Astrocyte (in vitro differentiated cells and primary cell): ENCODE results near the gene HPGDS. TPM values are rescaled to one million over a fixed set of nuclear protein-coding genes. Genes with fewer than 3 reads are reported as not detected.
A peak's percentile ranks its signal among the peaks of the same experiment; 100 is the strongest.

ENCODE experiments used
- DNase-seq: peaks from one replicate; pipeline ENCODE4 v3.0.0-alpha.2; 2010; ENCODE audit warnings: low read depth
- FAIRE-seq: peaks from 2 replicates; lab custom pipeline; 2011; peaks lifted over from hg19 to GRCh38; lab: Jason Lieb, UNC
- H2AFZ ChIP-seq: 2 replicates; pipeline ENCODE4 v1.6.0; 2012; ENCODE audit warnings: low read depth, low read length, inconsistent platforms
- H3K27ac ChIP-seq: 2 replicates; pipeline ENCODE4 v1.5.1; 2011; ENCODE audit warnings: low read depth, low read length, inconsistent platforms
- H3K27me3 ChIP-seq: 2 replicates; pipeline ENCODE4 v1.6.0; 2011; ENCODE audit warnings: low read length, inconsistent platforms; ENCODE audit not compliant: insufficient read depth
- H3K36me3 ChIP-seq: 2 replicates; pipeline ENCODE4 v1.5.1; 2011; ENCODE audit warnings: low read length, inconsistent platforms; ENCODE audit not compliant: insufficient read depth
- H3K4me1 ChIP-seq: 2 replicates; pipeline ENCODE4 v1.5.1; 2011; ENCODE audit warnings: low read length, inconsistent platforms; ENCODE audit not compliant: insufficient read depth
- H3K4me2 ChIP-seq: 2 replicates; pipeline ENCODE4 v1.6.0; 2012; ENCODE audit warnings: low read length, inconsistent platforms
- H3K4me3 ChIP-seq: 2 replicates; pipeline ENCODE4 v1.5.1; 2011; ENCODE audit warnings: low read depth, mild to moderate bottlenecking, low read length, inconsistent platforms; ENCODE audit not compliant: insufficient read depth
- H3K79me2 ChIP-seq: 2 replicates; pipeline ENCODE4 v1.6.0; 2012; ENCODE audit warnings: mild to moderate bottlenecking, low read length, inconsistent platforms; ENCODE audit not compliant: insufficient read depth
- H3K9ac ChIP-seq: 2 replicates; pipeline ENCODE4 v1.6.0; 2012; ENCODE audit warnings: mild to moderate bottlenecking, low read length, inconsistent platforms
- H3K9me3 ChIP-seq: 2 replicates; pipeline ENCODE4 v1.5.1; 2012; ENCODE audit warnings: low read depth, mild to moderate bottlenecking, low read length, inconsistent platforms; ENCODE audit not compliant: insufficient read depth
- H4K20me1 ChIP-seq: 2 replicates; pipeline ENCODE4 v1.6.0; 2012; ENCODE audit warnings: low read length, inconsistent platforms; ENCODE audit not compliant: insufficient read depth
- H3K27ac Mint-ChIP-seq: one replicate; pipeline ENCODE4 v1.8.0; 2021; ENCODE audit warnings: mild to moderate bottlenecking, mixed read lengths; ENCODE audit not compliant: unreplicated experiment
- H3K27me3 Mint-ChIP-seq: one replicate; pipeline ENCODE4 v1.8.0; 2021; ENCODE audit warnings: low read depth, mixed read lengths; ENCODE audit not compliant: unreplicated experiment
- H3K36me3 Mint-ChIP-seq: one replicate; pipeline ENCODE4 v1.8.0; 2021; ENCODE audit warnings: low read depth, mixed read lengths; ENCODE audit not compliant: unreplicated experiment
- H3K4me1 Mint-ChIP-seq: one replicate; pipeline ENCODE4 v1.8.0; 2021; ENCODE audit warnings: low read depth, mixed read lengths; ENCODE audit not compliant: unreplicated experiment
- H3K4me3 Mint-ChIP-seq: one replicate; pipeline ENCODE4 v1.8.0; 2021; ENCODE audit warnings: mild to moderate bottlenecking, moderate library complexity, mixed read lengths; ENCODE audit not compliant: unreplicated experiment
- H3K9me3 Mint-ChIP-seq: one replicate; pipeline ENCODE4 v1.8.0; 2021; ENCODE audit warnings: mild to moderate bottlenecking, mixed read lengths; ENCODE audit not compliant: unreplicated experiment
- EZH2 ChIP-seq: IDR thresholded peaks from 2 replicates; pipeline ENCODE4 v1.6.1; 2012; ENCODE audit warnings: mild to moderate bottlenecking, low read length, inconsistent platforms; ENCODE audit not compliant: insufficient read depth
- total RNA-seq: library from RNA; stranded (reverse); gene quantifications from 2 replicates; pipeline ENCODE4 v1.2.1, GENCODE V29; 2021
- TF ChIP-seq, protein P1 (sequence below): IDR thresholded peaks from 2 replicates; pipeline ENCODE4 v1.5.1; 2011; ENCODE audit warnings: low read depth, mild to moderate bottlenecking, inconsistent platforms, low read length, moderate library complexity; ENCODE audit not compliant: insufficient read depth

The HPGDS gene
- total RNA-seq, 1 donor from 2014 or later = not detected

DNA sequence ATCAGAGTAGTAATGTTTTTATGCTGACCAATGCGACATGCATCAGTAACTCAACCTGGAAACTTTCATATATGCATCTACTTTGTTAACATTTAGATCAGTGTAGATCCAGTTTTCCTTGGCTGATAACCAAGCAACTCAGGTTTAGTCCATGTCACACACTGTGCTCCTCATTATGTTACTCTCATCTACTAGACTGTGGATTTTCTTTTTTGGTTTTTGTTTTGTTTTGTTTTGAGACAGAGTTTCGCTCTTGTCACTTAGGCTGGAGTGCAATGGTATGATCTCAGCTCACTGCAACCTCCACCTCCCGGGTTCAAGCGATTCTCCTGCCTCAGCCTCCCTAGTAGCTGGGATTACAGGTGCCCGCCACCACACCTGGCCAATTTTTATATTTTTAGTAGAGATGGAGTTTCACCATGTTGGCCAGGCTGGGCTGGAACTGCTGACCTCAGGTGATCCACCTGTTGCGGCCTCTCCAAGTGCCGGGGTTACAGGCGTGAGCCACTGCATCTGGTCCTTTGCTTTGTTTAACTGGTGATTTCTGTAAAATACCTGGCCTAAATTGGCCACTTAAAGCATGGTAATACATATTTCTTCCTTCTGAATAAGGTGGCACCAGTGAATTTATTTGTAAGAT lies 86.4 kb downstream of the HPGDS start:
- no peak overlapping the region for H3K4me3 ChIP-seq
- no peak overlapping the region for H2AFZ ChIP-seq
- no peaks in the 10 kb centered on the region for H3K9me3 Mint-ChIP-seq
- no peak for TF ChIP-seq EZH2
- TF ChIP-seq, protein P1, sequence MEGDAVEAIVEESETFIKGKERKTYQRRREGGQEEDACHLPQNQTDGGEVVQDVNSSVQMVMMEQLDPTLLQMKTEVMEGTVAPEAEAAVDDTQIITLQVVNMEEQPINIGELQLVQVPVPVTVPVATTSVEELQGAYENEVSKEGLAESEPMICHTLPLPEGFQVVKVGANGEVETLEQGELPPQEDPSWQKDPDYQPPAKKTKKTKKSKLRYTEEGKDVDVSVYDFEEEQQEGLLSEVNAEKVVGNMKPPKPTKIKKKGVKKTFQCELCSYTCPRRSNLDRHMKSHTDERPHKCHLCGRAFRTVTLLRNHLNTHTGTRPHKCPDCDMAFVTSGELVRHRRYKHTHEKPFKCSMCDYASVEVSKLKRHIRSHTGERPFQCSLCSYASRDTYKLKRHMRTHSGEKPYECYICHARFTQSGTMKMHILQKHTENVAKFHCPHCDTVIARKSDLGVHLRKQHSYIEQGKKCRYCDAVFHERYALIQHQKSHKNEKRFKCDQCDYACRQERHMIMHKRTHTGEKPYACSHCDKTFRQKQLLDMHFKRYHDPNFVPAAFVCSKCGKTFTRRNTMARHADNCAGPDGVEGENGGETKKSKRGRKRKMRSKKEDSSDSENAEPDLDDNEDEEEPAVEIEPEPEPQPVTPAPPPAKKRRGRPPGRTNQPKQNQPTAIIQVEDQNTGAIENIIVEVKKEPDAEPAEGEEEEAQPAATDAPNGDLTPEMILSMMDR = no peak
- H3K36me3 Mint-ChIP-seq = peaks cover 6% of the 10 kb centered on the region
- H3K79me2 ChIP-seq = no peaks in the 10 kb centered on the region
- no peak overlapping the region for H3K4me3 Mint-ChIP-seq
- H3K4me1 Mint-ChIP-seq = peaks cover 2% of the 10 kb centered on the region
- no peak overlapping the region for H3K27ac ChIP-seq
- H3K36me3 ChIP-seq = peaks cover 7% of the 10 kb centered on the region
- H4K20me1 ChIP-seq = no peaks in the 10 kb centered on the region
- H3K27ac Mint-ChIP-seq = no peak overlapping the region
- no peak overlapping the region for H3K9ac ChIP-seq
- FAIRE-seq (no peak), DNase-seq (no peak)
- H3K4me2 ChIP-seq = no peak overlapping the region
- no peaks in the 10 kb centered on the region for H3K4me1 ChIP-seq
- H3K27me3 Mint-ChIP-seq = no peaks in the 10 kb centered on the region
- H3K27me3 ChIP-seq = no peaks in the 10 kb centered on the region
- H3K9me3 ChIP-seq = no peaks in the 10 kb centered on the region

DNA sequence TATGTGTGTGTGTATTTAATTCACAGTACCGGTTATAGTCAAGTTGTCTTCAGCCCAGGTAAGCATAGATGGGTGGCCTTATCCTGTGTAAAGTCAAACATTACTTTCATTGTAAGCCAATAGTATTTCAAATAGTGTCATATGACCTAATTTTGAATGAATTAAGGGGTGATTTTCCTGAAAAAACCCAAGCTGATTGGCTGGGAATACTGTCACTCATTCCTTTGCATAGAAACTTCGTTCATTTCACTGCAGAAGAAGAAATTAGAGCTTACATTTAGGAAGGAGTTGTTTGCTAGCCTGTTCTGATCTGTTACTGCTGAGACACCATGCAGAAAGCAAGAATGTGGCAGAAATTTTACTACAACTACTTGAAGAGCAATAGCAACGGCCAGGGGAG lies 89.6 kb downstream of the HPGDS start:
- Mint-ChIP-seq H3K27me3 (no peaks in the 10 kb centered on the region), H3K27ac (no peak overlapping the region), H3K4me1 (peaks cover 2% of the 10 kb centered on the region), H3K4me3 (no peak overlapping the region), H3K9me3 (no peaks in the 10 kb centered on the region), H3K36me3 (peaks cover 8% of the 10 kb centered on the region)
- H3K4me3 ChIP-seq = no peak overlapping the region
- DNase-seq = peak; percentile 22
- no peaks in the 10 kb centered on the region for H3K4me1 ChIP-seq
- peaks cover 16% of the 10 kb centered on the region for H3K36me3 ChIP-seq
- TF ChIP-seq, protein P1 = no peak
- no peak for TF ChIP-seq EZH2
- FAIRE-seq = no peak
- H4K20me1 ChIP-seq = no peaks in the 10 kb centered on the region
- H3K9ac ChIP-seq = no peak overlapping the region
- H3K4me2 ChIP-seq = no peak overlapping the region
- H3K27ac ChIP-seq = no peak overlapping the region
- H3K9me3 ChIP-seq = no peaks in the 10 kb centered on the region
- H3K79me2 ChIP-seq = peaks cover under 1% of the 10 kb centered on the region
- no peak overlapping the region for H2AFZ ChIP-seq
- no peaks in the 10 kb centered on the region for H3K27me3 ChIP-seq

DNA sequence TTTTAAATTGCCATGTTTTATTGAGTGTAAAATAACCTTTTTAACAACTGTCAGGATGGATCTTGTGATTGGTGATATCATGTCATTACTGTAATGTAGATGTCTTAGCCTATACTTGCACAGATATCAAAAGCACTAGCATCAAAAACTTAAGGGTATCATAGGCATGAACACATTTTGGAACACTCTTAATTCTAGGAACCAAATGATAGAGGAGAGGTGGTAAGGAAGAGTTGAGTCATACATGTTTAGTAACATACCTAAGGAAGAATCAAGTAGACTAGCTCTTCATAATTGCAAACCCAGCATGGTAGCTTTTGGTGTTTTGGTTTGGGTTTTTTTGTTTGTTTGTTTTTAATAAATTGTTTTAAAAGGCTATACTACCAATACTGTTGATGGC lies 91.5 kb downstream of the HPGDS start:
- no peak overlapping the region for H3K4me3 Mint-ChIP-seq
- H3K27ac Mint-ChIP-seq = no peak overlapping the region
- H3K4me1 Mint-ChIP-seq = no peaks in the 10 kb centered on the region
- H3K4me1 ChIP-seq = no peaks in the 10 kb centered on the region
- TF ChIP-seq, protein P1 = no peak
- no peak for TF ChIP-seq EZH2
- H3K27ac ChIP-seq = no peak overlapping the region
- FAIRE-seq (no peak), DNase-seq (no peak)
- no peaks in the 10 kb centered on the region for H4K20me1 ChIP-seq
- peaks cover 2% of the 10 kb centered on the region for H3K79me2 ChIP-seq
- peaks cover 5% of the 10 kb centered on the region for H3K36me3 Mint-ChIP-seq
- H3K36me3 ChIP-seq = peaks cover 31% of the 10 kb centered on the region
- no peaks in the 10 kb centered on the region for H3K27me3 ChIP-seq
- H3K4me2 ChIP-seq = no peak overlapping the region
- H3K9me3 Mint-ChIP-seq = no peaks in the 10 kb centered on the region
- H2AFZ ChIP-seq = no peak overlapping the region
- H3K27me3 Mint-ChIP-seq = no peaks in the 10 kb centered on the region
- no peak overlapping the region for H3K9ac ChIP-seq
- no peaks in the 10 kb centered on the region for H3K9me3 ChIP-seq
- H3K4me3 ChIP-seq = no peak overlapping the region
